Endothelial cell of umbilical vein (primary cell): ENCODE measurements around the gene AEBP1.

Source experiments
- EZH2 ChIP-seq: IDR thresholded peaks from 2 replicates; pipeline ENCODE4 v1.6.1; 2012; ENCODE audit warnings: borderline replicate concordance, low read depth, mild to moderate bottlenecking, moderate library complexity, low read length, inconsistent platforms; ENCODE audit not compliant: severe bottlenecking
- TF ChIP-seq, protein P1 (sequence below), 2 donors: IDR thresholded peaks; 1 replicate in 1 of 2; 2 replicates in 1 of 2; pipeline ENCODE4 v1.5.1; 2011; ENCODE audit warnings: low read length in 2 of 2, mild to moderate bottlenecking in 2 of 2, moderate library complexity in 2 of 2, control low read depth in 1 of 2, inconsistent platforms in 1 of 2, low read depth in 1 of 2; ENCODE audit not compliant: insufficient read depth in 1 of 2; ENCODE audit errors: extremely low read depth in 1 of 2
- TF ChIP-seq, protein P2 (sequence below): IDR thresholded peaks from 2 replicates; pipeline ENCODE4 v1.6.1; 2011; ENCODE audit not compliant: insufficient read depth, insufficient read length

DNA sequence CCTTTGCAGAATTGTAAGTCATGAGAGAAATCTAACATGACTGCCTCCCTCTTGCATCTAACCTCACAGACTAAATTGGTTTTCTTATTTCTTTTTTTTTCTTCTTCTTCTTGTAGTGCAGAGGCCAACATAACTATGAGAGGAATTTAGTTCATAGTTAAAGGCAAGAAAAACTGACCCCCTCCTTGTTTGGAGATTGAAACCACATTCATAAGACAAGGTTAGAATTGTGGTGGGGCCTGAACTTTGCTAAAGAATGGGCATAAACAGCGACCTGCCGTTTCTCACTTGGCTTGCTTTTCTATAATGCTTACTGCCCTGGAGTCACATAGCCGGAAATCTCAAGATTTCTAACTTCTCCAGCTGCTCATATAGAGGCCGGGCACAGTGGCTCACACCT, 19.4 kb upstream of the AEBP1 start:
- TF ChIP-seq, protein P1, sequence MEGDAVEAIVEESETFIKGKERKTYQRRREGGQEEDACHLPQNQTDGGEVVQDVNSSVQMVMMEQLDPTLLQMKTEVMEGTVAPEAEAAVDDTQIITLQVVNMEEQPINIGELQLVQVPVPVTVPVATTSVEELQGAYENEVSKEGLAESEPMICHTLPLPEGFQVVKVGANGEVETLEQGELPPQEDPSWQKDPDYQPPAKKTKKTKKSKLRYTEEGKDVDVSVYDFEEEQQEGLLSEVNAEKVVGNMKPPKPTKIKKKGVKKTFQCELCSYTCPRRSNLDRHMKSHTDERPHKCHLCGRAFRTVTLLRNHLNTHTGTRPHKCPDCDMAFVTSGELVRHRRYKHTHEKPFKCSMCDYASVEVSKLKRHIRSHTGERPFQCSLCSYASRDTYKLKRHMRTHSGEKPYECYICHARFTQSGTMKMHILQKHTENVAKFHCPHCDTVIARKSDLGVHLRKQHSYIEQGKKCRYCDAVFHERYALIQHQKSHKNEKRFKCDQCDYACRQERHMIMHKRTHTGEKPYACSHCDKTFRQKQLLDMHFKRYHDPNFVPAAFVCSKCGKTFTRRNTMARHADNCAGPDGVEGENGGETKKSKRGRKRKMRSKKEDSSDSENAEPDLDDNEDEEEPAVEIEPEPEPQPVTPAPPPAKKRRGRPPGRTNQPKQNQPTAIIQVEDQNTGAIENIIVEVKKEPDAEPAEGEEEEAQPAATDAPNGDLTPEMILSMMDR (IDR thresholded peaks at IDR 0.05; ENCODE audit: extremely low read depth in 1 of 2, insufficient read depth in 1 of 2, low read depth in 1 of 2, low read length in 2 of 2): no peak
- no peak for TF ChIP-seq EZH2
- TF ChIP-seq, protein P2, sequence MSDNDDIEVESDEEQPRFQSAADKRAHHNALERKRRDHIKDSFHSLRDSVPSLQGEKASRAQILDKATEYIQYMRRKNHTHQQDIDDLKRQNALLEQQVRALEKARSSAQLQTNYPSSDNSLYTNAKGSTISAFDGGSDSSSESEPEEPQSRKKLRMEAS: no peak
